Spleen (tissue), 7 donors: ENCODE results near the gene CBX1.

Experiments
- CTCF ChIP-seq, 11 experiments: fragments of 200-600 bp in 7 of 11; fragments of 450-650 bp in 4 of 11; sonication (generic) in 4 of 11; IDR thresholded peaks in 8 of 11; conservative IDR thresholded peaks in 3 of 11; 1 replicate in 7 of 11; 2 replicates in 4 of 11; pipeline versions ENCODE4 v1.4.0 to v1.8.0; 2016 to 2021; ENCODE audit warnings: antibody characterized with exemption in 11 of 11, inconsistent platforms in 4 of 11, mild to moderate bottlenecking in 1 of 11
- POLR2AphosphoS5 ChIP-seq, 3 donors: sonication (generic); formaldehyde crosslinking; IDR thresholded peaks; one replicate each; pipeline ENCODE4 v1.5.1; 2017; ENCODE audit warnings: antibody characterized with exemption in 3 of 3
- donor health status: DM: no; HTN: no; CAD: no; lungs with moderate emphysema.
- donor health status: DM: no; HTN: no; CAD: no.
- donor health status: DM: no; HTN: no; CAD: no.

- TF ChIP-seq CTCF (IDR thresholded peaks at IDR 0.05 in 8 of 11, conservative IDR thresholded peaks at IDR 0.05 in 3 of 11) (no peak), POLR2AphosphoS5 (IDR thresholded peaks at IDR 0.05) (no peak)
These were observed 5.7 kb downstream of the CBX1 start for GRCh38 chr17:48095611-48096010.
